Measurements from ENCODE around the gene ADGRL1.

ADGRL1 gene

GRCh38 chr19:14135985-14136508 lies 69.9 kb downstream of the ADGRL1 start:
- DNase-seq = no peak

GRCh38 chr19:14135355-14135754 lies 70.6 kb downstream of the ADGRL1 start:
- no peak for DNase-seq

GRCh38 chr19:14127929-14128509 lies 78.0 kb downstream of the ADGRL1 start:
- DNase-seq = no peak

- no peak for DNase-seq
These were observed 78.8 kb downstream of the ADGRL1 start for GRCh38 chr19:14127176-14127575.

- no peak for DNase-seq
These were observed 83.0 kb downstream of the ADGRL1 start for GRCh38 chr19:14122924-14123323.

- DNase-seq = no peak
These were observed 85.5 kb downstream of the ADGRL1 start for GRCh38 chr19:14120497-14120780.

- DNase-seq = no peak
These were observed 86.1 kb downstream of the ADGRL1 start for GRCh38 chr19:14119644-14120496.

GRCh38 chr19:14119146-14119545 lies 86.8 kb downstream of the ADGRL1 start:
- DNase-seq = no peak

GRCh38 chr19:14118165-14119051 lies 87.6 kb downstream of the ADGRL1 start:
- DNase-seq = peak; percentile 25

- peak; percentile 98 for DNase-seq
These were observed 88.3 kb downstream of the ADGRL1 start, which contains the start of gene PRKACA for GRCh38 chr19:14117668-14118164. Gene PRKACA (minus strand): TSS chr19:14117762. CDS start chr19:14117547, 215 bp downstream.

- no peak for DNase-seq
These were observed 88.9 kb downstream of the ADGRL1 start for GRCh38 chr19:14116918-14117578.

GRCh38 chr19:14116525-14116917 lies 89.4 kb downstream of the ADGRL1 start:
- no peak for DNase-seq

- no peak for DNase-seq
These were observed 90.2 kb downstream of the ADGRL1 start for GRCh38 chr19:14115756-14116155.

- DNase-seq = no peak
These were observed 91.1 kb downstream of the ADGRL1 start for GRCh38 chr19:14114854-14115253.

- no peak for DNase-seq
These were observed 91.5 kb downstream of the ADGRL1 start for GRCh38 chr19:14114439-14114838.

GRCh38 chr19:14113762-14114414 lies 92.1 kb downstream of the ADGRL1 start:
- no peak for DNase-seq

GRCh38 chr19:14112809-14113385 lies 93.1 kb downstream of the ADGRL1 start:
- no peak for DNase-seq

GRCh38 chr19:14112051-14112808 lies 93.7 kb downstream of the ADGRL1 start:
- DNase-seq = no peak

- no peak for DNase-seq
These were observed 94.5 kb downstream of the ADGRL1 start for GRCh38 chr19:14111486-14111885.

- no peak for DNase-seq
These were observed 95.3 kb downstream of the ADGRL1 start for GRCh38 chr19:14110650-14111049.
